RPMI8226 (cell line): ENCODE data around the gene RNU6-8.

Source experiments
- DNase-seq: peaks from one replicate; pipeline ENCODE4 v3.0.0-alpha.2; 2015

RNU6-8 gene

GRCh38 chr14:32202998-32203882, at the start of gene RNU6-8:
Gene RNU6-8 (minus strand): TSS chr14:32203269.
- peak; percentile 83 for DNase-seq

GRCh38 chr14:32252030-32252670, 49.1 kb upstream of the RNU6-8 start:
- peak; percentile 59 for DNase-seq

- no peak for DNase-seq
Observed at GRCh38 chr14:32251530-32251929, 48.5 kb upstream of the RNU6-8 start.

DNA sequence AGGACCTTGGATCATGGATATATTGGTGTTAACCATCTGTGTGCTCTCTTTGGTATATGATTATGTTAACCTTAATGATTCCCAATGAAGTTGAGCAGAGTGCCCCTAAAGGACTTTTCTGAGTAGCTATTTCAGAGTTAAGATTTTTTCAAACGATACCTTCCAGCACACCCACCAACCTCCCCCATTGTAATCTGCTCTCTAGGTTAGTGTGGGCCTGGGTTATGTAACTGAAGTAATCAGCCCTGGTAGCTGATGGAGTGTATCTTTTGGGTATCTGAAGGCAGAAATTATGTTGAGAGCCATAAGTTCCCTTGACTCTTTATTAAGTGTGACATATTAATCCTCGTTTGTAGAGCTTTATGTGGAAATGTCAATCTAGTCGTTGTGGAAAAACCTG, 47.6 kb upstream of the RNU6-8 start:
- DNase-seq: no peak

GRCh38 chr14:32249780-32250179, 46.7 kb upstream of the RNU6-8 start:
- no peak for DNase-seq

DNA sequence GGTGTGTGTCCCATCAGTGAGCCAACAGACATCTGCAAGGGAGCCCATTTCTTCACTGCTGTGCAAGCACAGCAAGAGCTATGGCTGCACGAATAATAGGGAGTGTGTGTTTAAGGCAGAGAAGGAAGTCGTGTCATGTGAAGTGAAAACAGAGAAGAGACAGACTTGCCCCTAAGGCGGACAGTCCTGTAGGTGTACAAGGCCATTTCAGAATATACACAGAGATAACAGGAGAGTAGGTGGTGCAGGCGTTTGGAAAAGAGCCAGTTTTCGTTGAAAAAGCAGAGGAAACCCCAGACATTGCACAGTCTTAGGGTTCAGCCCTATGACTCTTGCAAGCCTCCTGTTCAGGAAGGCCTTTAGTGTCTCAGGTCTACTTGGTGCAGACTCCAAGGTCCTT, 46.3 kb upstream of the RNU6-8 start:
- DNase-seq: no peak

DNA sequence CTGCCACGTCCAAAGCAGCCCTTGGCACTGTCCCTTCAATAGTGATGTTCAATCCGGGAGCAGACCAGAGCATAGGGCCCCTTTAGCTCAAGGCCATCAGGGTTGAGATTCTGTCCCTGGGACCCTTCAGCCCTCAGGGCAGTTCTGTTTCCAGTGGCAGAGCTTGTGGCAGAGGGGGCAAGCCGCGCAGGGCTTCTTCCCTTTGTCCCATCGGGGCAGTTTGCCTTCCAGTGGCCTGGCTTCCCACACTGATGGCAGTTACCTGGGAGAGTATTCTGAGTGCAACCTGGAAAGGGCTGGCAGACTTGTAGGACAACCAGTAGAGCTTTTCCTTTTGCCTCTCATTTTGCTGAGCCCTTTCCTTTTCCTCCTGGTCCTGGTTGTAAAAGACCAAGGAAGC, 43.7 kb upstream of the RNU6-8 start:
- no peak for DNase-seq

DNA sequence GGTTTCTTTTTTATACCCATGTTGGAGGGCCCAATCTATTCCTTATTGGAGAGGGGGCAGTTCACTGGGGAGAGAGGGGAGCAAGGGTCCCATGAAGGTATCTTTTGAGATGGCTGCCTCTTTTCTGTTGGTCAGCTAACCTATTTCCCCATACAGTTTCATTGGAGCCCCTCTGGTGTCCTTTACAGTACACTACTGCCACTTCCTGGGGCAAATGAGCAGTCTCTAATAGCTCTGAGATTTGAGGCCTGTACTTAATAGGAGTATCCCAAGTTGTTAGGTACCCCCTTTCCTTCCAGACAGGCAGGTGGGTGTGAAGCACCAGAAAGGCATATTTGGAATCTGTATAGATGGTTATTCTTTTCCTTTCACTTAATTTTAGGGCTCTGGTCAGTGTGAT, 41.3 kb upstream of the RNU6-8 start:
- no peak for DNase-seq

GRCh38 chr14:32233260-32233659, 30.2 kb upstream of the RNU6-8 start:
- no peak for DNase-seq

DNA sequence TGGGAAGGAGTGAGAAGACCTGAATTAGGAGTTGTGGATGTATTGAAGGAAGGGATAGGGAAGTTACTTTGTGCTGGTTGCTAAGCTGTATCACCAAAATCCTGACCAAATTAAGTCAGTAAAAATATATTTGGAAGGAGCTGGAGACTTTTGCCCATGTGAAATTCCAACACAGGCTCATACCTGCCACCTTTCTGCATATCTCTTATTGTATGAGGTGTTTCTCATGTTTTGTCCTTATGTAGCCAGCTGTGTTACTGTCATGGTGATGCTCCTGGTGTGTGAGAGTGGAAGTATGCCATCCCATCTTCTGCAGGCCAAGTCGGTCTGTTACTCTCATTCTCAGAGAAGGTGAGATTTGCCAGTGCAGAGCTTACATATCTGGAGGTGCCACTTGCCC, 29.4 kb upstream of the RNU6-8 start:
- no peak for DNase-seq

DNA sequence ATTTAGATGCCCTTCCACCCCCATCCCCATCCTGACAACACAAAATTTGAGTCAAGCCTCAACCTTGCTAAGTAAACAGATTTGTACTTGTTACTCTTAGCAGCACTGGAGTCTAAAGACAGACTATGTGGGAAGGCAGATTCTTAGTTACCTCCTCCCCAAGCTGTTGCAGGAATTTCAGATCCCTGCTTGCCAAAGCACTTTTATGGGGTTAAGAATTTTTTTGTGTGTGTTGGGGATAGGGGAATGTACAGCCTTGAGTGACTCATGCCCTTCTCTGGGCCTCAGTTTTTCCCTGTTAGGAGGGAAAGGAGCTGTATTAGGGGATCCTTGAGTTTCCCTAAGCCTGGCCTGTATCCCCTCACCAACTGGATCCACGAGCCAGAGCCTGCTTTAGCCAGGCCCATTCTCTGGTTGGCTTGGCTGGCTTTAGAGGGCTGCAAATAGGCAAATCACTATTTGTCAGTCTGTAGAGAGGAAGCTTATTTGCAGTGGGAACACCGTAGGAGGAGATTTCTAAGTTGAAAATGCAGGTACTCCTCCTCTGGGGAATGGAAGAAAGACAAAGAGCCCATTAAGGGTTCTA, 27.7 kb upstream of the RNU6-8 start:
- no peak for DNase-seq

- DNase-seq: no peak
Observed at GRCh38 chr14:32230181-32230580, 27.1 kb upstream of the RNU6-8 start.

GRCh38 chr14:32226056-32226455, 23.0 kb upstream of the RNU6-8 start:
- DNase-seq: no peak

- DNase-seq: no peak
Observed at GRCh38 chr14:32225378-32225920, 22.4 kb upstream of the RNU6-8 start.

DNA sequence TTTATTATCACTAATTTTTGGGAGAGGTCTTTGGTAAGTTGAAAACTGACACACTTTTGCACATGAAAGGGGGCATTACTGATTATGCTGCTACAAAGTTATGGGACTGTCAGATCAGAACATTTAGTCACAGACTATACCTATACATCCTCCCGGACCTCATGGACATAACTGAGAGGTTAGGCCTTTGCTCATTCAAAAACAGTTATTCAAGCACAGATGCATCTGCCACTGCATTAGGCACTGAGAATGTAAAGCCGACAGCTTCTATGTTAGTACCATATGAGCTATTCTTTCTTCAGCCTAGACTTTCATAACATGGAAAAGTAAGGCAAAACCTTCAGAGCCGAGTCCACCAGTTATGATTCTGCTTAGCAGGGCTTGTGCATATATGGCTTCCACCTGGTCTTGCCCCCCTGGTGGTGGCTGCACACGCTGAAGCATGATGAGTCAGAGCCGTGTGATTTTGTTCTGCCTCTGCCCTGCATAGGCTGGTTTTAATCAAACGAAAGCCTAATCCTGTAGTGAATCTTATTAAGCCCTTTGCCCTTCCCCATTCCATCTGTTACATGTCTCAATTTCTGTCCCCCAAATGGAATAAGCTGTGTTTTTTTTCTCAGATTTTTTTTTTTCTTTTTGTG, 21.8 kb upstream of the RNU6-8 start:
- peak; percentile 17 for DNase-seq

GRCh38 chr14:32217301-32217700, 14.2 kb upstream of the RNU6-8 start:
- DNase-seq: no peak

GRCh38 chr14:32212833-32213232, 9.8 kb upstream of the RNU6-8 start:
- no peak for DNase-seq

GRCh38 chr14:32211068-32211404, 8.0 kb upstream of the RNU6-8 start:
- DNase-seq: no peak

DNA sequence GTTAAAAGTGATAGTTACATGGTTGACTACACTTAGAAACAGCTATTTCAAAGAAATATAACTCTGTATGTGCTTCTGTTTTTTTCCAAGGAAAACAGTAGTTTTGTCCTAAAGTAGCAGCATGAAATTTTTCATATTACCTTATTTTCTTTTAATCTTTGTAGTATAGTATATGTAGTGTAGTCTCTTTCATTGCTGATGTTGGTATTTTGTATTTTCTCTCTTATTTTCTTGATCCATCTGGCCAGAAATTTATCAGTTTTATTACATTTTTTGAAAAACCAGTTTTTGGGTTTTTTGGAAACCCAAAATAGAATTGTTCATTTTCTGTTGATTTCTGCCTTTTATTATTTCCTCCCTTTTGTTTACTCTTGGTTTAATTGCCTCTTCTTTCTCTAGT, 6.4 kb upstream of the RNU6-8 start:
- DNase-seq: no peak

DNA sequence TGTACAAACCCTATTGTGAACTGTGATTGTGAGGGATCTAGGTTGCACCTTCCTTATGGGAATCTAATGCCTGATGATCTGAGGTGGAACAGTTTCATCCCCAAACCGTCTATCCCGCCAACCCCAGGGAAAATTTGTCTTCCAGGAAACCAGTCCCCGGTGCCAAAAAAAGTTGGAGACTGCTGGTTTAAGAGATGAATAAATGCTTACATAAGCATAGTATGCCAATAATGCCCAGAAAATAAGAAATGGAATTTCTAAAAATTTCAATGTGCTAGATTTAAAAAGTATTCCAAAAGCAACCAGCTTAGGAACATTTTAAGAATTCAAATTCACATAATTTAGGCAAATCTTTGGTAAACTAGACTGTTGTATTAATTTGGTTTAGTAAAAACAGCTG, 5.4 kb upstream of the RNU6-8 start:
- no peak for DNase-seq

DNA sequence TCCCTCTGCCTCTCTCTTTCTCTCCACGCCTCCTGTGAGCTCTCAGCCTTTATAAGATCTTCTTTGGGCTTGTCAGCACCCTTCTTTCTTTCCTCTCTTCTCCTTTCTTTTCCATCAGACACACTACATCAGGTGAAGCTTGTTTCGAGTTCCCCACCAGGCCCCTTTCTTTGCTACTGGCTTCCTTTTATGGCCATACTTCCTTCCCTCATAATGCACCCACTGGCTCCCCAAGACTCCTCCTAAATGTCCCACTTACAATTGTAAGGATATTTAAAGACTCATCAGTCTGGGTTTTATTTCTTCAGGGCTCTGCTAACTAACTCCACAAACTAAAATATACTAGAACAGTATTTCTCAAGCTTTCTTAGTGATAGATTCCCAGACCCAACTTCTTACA, 3.5 kb upstream of the RNU6-8 start:
- DNase-seq: no peak

GRCh38 chr14:32205984-32206383, 2.9 kb upstream of the RNU6-8 start:
- peak; percentile 72 for DNase-seq

- no peak for DNase-seq
Observed at GRCh38 chr14:32205554-32205953, 2.5 kb upstream of the RNU6-8 start.
